EL (cell line): ENCODE results near the gene HID1.

Source experiments
- DNase-seq: peaks from one replicate; pipeline ENCODE4 v3.0.0-alpha.2; 2016

HID1 gene

DNA sequence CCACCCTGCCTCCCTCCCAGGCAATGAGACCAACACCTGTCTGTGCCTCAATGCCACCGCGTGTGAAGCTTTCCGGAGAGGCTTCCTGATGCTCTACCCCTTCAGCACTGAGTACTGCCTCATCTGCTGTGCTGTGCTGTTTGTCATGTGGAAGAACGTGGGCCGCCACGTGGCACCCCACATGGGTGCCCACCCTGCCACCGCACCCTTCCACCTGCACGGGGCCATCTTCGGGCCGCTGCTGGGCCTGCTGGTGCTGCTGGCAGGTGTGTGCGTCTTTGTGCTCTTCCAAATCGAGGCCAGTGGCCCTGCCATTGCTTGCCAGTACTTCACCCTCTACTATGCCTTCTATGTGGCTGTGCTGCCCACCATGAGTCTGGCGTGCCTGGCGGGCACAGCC lies 25.9 kb downstream of the HID1 start:
- DNase-seq = no peak

DNA sequence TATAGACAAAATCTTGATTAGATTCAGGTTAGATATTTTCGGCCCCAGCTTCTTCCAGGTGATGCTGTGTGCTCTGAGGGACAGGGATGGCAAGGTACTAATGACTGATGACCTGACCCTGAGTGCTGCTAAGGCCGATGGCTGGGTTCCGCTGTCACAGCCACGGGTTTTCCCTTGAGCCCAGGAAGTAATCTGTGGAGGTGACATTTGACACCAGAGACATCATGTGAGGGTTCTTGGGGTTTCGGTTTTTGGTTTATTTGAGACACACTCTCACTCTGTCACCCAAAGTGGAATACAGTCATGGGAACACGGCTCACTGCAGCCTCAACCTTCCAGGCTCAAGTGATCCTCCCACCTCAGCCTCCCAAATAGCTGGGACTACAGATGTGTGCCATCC lies 27.0 kb downstream of the HID1 start:
- no peak for DNase-seq

DNA sequence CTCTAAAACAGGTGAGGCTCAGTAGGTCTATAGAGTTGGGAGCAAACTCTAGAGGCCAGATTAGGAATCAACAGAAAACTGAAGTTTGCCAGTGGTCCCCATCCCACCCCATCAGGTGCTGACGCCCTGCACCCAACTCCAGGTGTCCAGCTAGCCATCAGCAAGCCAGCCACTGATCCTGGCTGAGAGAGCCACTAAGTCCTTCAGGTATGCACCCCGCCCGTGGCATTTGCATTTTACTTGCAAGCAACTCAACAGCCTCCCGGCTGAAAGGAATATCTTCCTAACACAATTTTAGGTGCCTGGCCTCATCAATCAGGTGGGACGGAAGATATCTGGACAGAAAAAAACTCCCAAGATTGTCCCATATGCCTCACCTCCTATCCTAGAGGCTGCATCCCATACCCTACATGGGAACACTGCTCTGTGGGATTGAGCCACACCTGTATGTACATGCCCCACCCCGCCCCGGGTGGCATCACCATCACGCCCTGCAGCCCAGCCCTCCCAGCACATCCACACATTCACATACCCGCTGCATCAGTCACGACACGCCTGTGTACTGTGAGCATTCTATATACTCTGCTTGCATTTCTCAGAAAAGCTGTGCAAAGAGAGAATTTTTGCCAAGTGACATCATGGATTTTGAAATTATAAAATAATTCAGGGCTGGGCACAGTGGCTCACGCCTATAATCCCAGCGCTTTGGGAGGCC lies 28.6 kb downstream of the HID1 start:
- no peak for DNase-seq

GRCh38 chr17:74941128-74941725 lies 31.3 kb downstream of the HID1 start:
- DNase-seq = no peak

DNA sequence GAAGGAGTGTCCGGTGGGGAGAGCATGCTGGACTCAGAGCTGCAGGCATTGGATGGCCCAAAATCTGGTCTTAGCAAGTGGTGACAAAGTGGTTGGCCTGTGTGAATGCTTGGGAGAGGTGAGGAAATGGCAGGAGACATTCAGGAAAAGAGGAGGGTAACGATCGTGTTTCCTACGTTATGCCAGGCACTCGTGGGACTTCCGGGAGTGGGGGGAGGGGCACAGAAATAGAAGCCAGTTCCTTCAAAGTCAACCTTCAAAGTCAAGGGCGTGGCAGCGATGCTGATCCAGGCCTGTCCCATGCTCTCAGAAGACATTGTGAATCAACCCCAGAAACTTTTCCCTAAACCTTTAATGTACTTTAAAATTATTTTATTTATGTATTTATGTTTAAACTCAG lies 33.0 kb downstream of the HID1 start:
- DNase-seq = no peak

- DNase-seq = no peak
Measured at GRCh38 chr17:74938194-74938950, 34.2 kb downstream of the HID1 start.

GRCh38 chr17:74937064-74938051 lies 35.2 kb downstream of the HID1 start:
- no peak for DNase-seq

GRCh38 chr17:74936470-74936799 lies 36.1 kb downstream of the HID1 start:
- no peak for DNase-seq

- DNase-seq = no peak
Measured at GRCh38 chr17:74935585-74936469, 36.7 kb downstream of the HID1 start, which contains the start of gene OTOP3. Gene OTOP3 (plus strand): TSS chr17:74935898. CDS start chr17:74935922, 24 bp downstream.

GRCh38 chr17:74935048-74935447 lies 37.5 kb downstream of the HID1 start:
- no peak for DNase-seq

DNA sequence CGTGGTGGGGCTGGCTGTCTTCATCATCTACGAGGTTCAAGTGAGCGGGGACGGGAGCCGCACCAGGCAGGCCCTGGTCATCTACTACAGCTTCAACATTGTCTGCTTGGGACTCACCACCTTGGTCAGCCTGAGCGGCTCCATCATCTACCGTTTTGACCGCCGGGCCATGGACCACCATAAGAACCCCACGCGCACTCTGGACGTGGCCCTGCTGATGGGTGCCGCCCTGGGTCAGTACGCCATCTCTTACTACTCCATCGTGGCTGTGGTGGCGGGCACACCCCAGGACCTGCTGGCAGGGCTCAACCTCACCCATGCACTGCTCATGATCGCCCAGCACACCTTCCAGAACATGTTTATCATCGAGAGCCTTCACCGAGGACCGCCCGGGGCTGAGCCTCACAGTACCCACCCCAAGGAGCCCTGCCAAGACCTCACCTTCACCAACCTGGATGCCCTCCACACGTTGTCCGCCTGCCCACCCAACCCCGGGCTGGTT lies 42.0 kb downstream of the HID1 start:
- no peak for DNase-seq

DNA sequence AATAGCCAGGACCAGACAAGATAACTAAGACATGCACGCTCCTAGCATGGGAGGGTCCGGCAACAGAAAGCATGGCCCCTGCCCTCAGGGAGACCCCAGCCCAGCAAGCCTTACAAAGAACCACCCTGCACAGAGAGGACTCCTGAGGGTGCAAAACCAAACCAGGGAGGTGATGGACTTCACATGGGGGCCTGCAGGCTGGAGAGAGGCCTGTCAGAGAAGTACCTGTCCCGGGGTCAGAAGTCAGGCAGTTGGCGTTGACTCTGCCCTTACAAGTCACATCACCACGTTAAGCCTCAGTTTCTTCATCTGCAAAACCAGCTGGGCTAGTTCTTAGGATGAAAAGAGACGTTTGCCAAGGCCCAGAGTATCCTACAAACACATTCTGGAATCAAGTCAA lies 43.8 kb downstream of the HID1 start:
- no peak for DNase-seq

- no peak for DNase-seq
Measured at GRCh38 chr17:74925242-74925641, 47.3 kb downstream of the HID1 start.

DNA sequence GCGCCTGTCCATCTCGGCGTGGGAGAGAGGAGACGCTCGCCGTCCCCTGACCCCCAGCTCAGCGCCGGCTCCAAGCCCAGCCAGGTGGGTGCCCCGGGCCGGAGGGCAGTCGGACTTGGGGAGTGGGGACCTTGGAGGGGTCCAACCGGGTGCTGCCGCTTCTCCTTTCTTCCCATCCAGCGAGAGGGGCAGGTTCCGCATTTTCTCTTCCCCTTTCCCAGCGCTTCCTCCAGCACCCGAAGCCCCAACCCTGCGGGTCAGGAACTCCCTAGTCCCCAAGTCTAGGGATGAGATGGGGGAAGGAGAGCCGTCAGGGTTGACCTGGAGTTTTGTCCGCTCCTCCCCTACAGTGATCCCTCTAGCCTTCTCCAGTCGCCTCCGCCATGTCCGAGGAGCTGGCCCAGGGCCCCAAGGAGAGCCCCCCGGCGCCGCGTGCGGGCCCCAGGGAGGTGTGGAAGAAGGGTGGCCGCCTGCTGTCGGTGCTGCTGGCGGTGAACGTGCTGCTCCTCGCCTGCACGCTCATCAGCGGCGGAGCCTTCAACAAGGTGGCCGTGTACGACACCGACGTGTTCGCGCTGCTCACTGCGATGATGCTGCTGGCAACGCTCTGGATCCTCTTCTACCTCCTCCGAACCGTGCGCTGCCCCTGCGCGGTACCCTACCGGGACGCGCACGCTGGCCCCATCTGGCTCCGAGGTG lies 48.2 kb downstream of the HID1 start, which contains the start of gene OTOP2:
Gene OTOP2 (plus strand): TSS at position 24 of the 699 bp plus-strand sequence. CDS start 360 bp downstream, at position 384.
- DNase-seq = no peak

DNA sequence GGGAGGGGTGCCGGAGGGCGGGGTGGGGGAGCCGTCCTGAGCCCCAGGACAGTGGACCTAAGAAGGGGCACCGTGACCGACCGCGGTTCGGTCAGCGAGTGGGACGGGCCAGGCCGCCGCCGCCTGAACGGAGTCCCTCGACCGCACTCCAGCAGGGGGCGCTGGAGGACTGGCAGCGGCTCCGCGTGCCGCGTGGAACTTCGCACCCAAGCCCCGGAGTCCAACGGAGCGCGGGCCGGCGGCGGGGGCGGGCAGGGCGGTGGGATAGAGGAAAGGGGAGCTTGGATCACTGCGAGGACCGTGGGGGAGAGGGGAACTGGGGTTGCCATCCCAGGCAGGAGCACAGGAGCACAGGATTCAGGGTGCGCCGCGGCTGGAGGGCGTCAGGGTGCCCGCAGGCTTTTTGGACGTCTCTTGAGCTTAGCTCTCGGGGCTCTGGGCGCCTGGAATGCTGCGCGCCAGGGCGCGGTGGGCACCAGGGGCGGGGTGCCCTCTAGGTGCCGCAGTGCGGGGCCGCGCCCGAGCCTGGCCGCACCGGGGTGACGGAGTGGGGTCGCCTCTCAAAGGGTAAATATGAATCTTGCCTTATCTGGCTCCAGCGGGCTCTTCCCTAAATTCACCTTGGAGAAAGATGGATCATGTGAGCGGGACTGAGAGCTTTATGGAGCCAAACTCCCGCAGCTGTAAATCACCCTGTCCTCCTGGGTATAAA lies 48.9 kb downstream of the HID1 start:
- peak; percentile 43 for DNase-seq

GRCh38 chr17:74922694-74923537 lies 49.6 kb downstream of the HID1 start, which contains the start of gene USH1G:
Gene USH1G (minus strand): TSS chr17:74923255. CDS start chr17:74923073, 182 bp downstream.
- no peak for DNase-seq

- DNase-seq = no peak
Measured at GRCh38 chr17:74922172-74922571, 50.4 kb downstream of the HID1 start.

DNA sequence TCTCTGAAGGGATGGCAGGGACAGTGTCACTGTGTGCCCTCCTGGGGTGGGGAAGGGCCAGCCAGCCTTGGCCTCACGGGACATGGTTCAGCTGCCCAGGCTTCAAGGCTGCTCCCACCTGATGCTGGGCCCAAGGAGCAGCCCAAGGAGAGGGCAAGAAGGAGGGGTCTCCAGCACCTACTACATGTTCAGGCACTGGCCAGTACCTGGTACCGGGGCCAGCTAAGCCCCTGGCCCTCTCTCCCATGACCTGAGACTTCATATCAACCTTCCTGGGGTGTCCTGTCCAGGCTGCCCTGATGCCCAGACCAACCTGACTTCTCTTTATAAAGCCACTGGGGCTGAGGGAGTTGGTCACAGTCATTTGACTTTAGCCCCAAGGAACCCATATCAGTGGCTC lies 50.8 kb downstream of the HID1 start:
- DNase-seq = no peak
